ENCODE measurements around the gene SP1.
A peak's percentile ranks its signal among the peaks of the same experiment; 100 is the strongest.
"Not testable (repeated sequence)": the region's sequence is repeated elsewhere in the genome, so short reads cannot be mapped to it uniquely, and the experiment has no call there.

Gene SP1

GRCh38 chr12:53358836-53359419, 21.0 kb upstream of the SP1 start:
- no peak for DNase-seq (ENCODE audit: low spot score)

DNA sequence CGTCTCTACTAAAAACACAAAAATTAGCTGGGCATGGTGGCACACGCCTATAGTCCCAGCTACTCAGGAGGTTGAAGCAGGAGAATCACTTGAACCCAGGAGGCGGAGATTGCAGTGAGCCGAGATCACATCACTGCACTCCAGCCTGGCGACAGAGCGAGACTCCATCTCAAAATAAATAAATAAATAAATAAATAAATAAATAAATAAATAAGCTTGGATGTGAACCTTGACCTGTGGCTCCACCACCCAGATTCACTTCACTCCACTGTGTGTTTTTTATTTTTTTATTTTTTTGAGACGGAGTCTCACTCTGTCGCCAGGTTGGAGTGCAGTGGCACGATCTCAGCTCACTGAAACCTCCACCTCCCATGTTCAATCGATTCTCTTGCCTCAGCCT, 18.3 kb upstream of the SP1 start:
- DNase-seq (ENCODE audit: low spot score) = not testable (repeated sequence)

GRCh38 chr12:53365245-53365904, 14.6 kb upstream of the SP1 start:
- DNase-seq (ENCODE audit: low spot score) = no peak

GRCh38 chr12:53373554-53374133, 6.3 kb upstream of the SP1 start:
- not testable (repeated sequence) for DNase-seq (ENCODE audit: low spot score)

DNA sequence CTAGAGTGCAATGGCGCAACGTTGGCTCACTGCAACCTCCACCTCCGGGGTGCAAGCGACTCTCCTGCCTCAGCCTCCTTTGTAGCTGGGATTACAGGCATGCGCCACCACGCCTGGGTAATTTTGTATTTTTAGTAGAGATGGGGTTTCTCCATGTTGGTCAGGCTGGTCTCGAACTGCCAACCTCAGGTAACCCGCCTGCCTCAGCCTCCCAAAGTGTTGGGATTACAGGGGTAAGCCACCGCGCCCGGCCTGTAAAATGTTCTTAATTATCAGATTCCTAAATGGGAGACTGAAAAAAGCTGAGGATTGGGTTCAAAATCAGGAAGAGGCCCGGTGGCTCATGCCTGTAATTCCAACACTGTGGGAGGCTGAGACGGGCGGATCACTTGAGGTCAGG, 5.7 kb upstream of the SP1 start:
- not testable (repeated sequence) for DNase-seq (ENCODE audit: low spot score)

GRCh38 chr12:53376747-53377146, 3.2 kb upstream of the SP1 start:
- no peak for DNase-seq (ENCODE audit: low spot score)

DNA sequence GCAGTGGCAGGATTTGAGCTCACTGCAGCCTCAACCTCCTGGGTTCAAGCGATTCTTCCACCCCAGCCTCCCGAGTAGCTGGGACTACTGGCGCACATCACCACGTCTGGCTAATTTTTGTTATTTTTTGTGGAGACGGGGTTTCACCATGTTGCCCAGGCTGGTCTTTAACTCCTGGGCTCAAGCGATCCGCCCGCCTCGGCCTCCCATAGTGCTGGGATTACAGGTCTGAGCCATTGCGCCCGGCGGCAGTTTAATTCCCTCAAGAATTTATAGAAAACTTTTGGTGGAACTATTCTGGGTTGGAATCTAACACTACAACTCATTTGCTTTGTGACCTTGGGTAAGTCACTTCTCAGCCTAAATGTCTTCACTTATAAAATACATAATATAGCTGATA, 1.8 kb upstream of the SP1 start:
- no peak for DNase-seq (ENCODE audit: low spot score)

DNA sequence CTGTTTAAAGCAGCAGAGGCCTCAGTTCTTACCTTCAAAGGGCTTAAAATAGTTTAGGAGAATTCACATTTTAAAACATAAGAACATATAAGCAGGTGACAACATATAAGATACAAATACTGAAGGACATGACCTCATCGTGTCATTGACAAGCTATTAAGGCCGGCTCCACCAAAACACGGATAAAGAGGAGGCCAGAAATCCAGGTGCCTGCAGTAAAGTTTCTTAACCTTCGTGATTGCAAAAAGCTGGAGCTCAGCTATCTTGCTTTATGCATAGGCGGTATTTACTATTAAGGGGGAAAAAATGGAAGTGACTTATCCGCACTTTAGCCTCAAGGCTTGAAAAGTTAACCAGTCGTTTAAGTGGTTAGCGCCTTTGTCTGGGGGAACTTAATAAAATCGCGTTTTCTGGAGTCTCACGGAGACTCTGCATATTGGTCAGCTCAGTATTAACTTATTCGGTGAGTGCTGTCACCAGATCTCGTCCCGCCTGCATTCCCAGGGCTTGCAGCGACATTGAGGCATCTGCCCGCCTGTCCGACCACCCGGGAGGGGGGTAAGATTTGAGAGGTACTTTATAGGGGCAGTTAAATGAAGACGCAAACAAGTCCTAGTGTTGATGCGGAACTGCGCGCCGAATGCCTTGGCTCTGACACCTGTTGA, 1.1 kb upstream of the SP1 start:
- DNase-seq (ENCODE audit: low spot score) = peak; percentile 14

- peak; percentile 97 for DNase-seq (ENCODE audit: low spot score)
These were observed 430 bp upstream of the SP1 start for GRCh38 chr12:53379389-53380103.

GRCh38 chr12:53380794-53381730, 1.1 kb downstream of the SP1 start:
- no peak for DNase-seq (ENCODE audit: low spot score)

DNA sequence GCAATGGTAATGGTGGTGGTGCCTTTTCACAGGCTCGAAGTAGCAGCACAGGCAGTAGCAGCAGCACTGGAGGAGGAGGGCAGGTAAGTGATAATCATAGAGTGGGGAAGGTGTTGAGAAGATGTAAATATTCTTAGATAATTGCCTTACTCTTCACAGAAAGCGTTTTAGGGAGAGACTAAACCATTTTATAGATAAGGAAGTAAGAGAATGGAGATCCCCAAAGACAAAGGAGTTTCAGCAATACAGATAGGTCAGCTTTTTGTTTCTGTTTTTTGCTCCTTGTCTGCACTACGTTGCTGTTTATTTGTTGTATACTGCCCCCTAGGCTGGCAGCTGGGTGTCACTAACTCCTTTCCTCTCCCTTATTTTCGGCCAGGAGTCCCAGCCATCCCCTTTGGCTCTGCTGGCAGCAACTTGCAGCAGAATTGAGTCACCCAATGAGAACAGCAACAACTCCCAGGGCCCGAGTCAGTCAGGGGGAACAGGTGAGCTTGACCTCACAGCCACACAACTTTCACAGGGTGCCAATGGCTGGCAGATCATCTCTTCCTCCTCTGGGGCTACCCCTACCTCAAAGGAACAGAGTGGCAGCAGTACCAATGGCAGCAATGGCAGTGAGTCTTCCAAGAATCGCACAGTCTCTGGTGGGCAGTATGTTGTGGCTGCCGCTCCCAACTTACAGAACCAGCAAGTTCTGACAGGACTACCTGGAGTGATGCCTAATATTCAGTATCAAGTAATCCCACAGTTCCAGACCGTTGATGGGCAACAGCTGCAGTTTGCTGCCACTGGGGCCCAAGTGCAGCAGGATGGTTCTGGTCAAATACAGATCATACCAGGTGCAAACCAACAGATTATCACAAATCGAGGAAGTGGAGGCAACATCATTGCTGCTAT, 2.0 kb downstream of the SP1 start:
- DNase-seq (ENCODE audit: low spot score) = no peak

GRCh38 chr12:53383258-53383657, 3.3 kb downstream of the SP1 start:
- no peak for DNase-seq (ENCODE audit: low spot score)

GRCh38 chr12:53386381-53386780, 6.4 kb downstream of the SP1 start:
- not testable (repeated sequence) for DNase-seq (ENCODE audit: low spot score)

DNA sequence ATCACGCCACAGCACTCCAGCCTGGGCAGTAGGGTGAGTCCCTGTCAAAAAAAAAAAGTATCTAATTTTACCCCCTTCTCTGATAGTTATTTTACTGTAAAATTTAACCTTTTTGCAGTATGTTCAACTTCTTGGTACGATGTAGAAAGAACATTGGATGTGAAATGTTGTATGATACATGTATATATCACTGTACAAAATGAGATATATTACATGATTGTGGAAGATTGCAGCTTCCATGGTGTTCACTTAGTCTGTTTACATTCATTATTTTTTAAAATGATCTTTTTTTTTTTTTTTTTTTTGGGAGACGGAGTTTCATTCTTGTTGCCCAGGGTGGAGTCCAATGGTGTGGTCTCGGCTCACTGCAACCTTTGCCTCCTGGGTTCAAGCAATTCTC, 9.0 kb downstream of the SP1 start:
- no peak for DNase-seq (ENCODE audit: low spot score)

GRCh38 chr12:53389702-53390101, 9.7 kb downstream of the SP1 start:
- no peak for DNase-seq (ENCODE audit: low spot score)

DNA sequence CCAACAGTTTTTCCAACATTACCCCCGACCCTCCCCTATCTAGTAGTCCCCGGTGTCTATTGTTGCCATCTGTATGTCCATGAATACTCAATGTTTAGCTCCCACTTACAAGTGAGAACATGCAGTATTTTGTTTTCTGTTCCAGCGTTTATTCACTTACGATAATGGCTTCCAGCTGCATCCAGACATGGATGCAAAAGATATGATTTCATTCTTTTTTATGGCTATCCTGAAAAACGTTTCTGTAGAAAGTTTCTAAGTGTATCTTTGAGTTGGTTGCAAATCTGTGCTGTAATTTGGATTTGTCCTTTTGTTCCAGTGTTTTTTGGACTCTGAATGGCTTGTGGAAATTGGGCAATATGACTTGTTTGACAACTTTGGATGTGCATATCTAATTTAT, 11.7 kb downstream of the SP1 start:
- DNase-seq (ENCODE audit: low spot score) = no peak

DNA sequence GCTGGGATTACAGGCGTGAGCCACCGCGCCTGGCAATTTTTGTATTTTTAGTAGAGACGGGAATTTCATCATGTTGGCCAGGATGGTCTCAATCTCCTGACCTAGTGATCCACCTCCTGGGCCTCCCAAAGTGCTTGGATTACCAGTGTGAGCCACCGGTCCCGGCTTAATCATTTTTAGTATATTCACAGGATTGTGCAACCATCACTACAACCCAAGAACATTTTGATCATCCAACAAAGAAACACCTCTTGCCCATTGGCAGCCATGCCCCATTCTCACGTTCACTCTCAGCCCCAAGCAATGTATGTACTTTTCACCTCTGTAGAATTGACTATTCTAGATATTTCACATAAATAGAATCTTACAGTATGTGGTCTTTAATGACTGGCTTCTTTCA, 19.9 kb downstream of the SP1 start:
- no peak for DNase-seq (ENCODE audit: low spot score)

DNA sequence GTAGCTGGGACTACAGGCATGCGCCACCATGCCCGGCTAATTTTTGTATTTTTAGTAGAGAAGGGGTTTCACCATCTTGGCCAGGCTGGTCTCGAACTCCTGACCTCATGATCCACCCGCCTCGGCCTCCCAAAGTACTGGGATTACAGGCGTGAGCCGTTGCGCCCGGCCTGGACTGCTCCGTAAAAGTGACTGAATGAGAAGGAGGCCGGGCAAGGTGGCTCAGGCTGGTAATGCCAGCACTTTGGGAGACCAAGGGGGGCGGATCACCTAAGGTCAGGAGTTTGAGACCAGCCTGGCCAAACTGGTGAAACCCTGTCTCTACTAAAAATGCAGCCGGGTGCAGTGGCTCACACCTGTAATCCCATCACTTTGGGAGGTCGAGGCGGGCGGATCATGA, 22.4 kb downstream of the SP1 start:
- not testable (repeated sequence) for DNase-seq (ENCODE audit: low spot score)

DNA sequence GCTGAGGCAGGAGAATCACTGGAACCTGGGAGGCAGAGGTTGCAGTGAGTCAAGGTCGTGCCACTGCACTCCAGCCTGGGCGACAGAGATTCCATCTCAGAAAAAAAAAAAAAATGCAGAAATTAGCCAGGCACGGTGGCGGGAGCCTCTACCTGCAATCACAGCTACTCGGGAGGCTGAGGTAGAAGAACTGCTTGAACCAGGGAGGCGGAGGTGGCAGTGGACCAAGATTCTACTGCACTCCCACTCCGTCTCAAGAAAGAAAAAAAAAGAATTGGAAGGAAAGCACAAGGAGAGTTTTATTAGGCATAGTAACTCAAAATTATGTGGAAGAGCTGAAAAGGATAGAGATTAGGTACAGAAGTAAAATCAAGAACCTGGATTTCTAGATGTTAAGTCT, 22.9 kb downstream of the SP1 start:
- DNase-seq (ENCODE audit: low spot score) = no peak

- no peak for DNase-seq (ENCODE audit: low spot score)
These were observed 31.0 kb downstream of the SP1 start for GRCh38 chr12:53410951-53411350.
